ENCODE data around the gene ZDHHC3. TPM values are rescaled to one million over a fixed set of nuclear protein-coding genes. Genes with fewer than 3 reads are reported as not detected.

ZDHHC3 gene
- total RNA-seq, 2 donors from 2014 or later, result 64.6 to 91.7 TPM

DNA sequence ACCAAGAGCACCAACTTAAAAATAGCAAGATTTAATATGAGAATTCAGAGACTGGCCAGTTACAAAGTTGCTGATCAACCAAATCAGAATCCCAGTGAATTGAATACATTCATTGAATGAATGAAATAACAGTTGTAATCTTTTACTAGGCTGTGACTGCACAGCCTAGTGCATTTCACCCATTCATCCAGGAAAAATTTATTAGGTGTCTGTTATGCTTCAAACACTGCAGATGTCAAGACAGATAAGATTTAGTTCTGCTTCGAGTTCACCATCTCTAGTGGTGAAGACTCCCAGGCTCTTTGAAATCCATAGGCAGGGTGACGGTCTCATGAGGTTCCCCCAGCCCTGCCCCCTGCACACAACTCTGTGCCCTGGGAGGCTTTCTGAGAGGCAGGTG, 72.7 kb downstream of the ZDHHC3 start:
- intact Hi-C loops (cut with DNase I), result no loop called here
- no peaks in the 10 kb centered on the region for H3K27me3 ChIP-seq (replicated peaks; ENCODE audit: insufficient read depth)
- 17% methylated on average over 2 of the region's 2 CpGs for WGBS

DNA sequence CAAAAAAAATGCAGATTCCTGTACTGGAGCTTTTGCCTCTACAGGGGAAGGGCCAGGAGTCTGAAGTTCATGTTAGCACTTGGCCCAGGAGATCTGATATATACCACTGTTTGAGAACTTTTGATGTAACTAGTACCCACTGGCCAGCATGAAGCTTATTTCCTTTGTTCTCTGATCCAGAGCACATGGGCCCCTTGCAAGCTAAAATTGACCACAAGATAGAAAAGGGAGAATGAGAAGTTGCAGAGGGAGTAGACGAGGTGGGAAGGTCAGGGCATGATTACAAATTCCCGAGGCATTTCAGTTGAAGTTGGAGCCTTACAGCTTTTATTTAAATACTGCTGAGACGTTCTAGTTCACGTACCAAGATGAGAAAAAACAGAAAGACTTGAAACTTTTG, 73.3 kb downstream of the ZDHHC3 start:
- Histone ChIP-seq H3K4me1 (replicated peaks) (no peaks in the 10 kb centered on the region), H3K4me3 (no peak overlapping the region), H3K9me3 (no peaks in the 10 kb centered on the region), H3K36me3 (no peaks in the 10 kb centered on the region), H3K27ac (no peak overlapping the region), H3K27me3 (replicated peaks; ENCODE audit: insufficient read depth) (no peaks in the 10 kb centered on the region)
- TF ChIP-seq POLR2AphosphoS5 (IDR thresholded peaks at IDR 0.05) (no peak), POLR2A (IDR thresholded peaks at IDR 0.05) (no peak)
- TF ChIP-seq, protein P1, sequence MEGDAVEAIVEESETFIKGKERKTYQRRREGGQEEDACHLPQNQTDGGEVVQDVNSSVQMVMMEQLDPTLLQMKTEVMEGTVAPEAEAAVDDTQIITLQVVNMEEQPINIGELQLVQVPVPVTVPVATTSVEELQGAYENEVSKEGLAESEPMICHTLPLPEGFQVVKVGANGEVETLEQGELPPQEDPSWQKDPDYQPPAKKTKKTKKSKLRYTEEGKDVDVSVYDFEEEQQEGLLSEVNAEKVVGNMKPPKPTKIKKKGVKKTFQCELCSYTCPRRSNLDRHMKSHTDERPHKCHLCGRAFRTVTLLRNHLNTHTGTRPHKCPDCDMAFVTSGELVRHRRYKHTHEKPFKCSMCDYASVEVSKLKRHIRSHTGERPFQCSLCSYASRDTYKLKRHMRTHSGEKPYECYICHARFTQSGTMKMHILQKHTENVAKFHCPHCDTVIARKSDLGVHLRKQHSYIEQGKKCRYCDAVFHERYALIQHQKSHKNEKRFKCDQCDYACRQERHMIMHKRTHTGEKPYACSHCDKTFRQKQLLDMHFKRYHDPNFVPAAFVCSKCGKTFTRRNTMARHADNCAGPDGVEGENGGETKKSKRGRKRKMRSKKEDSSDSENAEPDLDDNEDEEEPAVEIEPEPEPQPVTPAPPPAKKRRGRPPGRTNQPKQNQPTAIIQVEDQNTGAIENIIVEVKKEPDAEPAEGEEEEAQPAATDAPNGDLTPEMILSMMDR (IDR thresholded peaks at IDR 0.05), result no peak
- intact Hi-C loops (cut with DNase I), result no loop called here
- WGBS, result 67% methylated on average over 4 of the region's 4 CpGs
- DNase-seq (ENCODE audit: low spot score), result no peak

More for the DNA sequence above, 72.7 kb downstream of the ZDHHC3 start:
- no peaks in the 10 kb centered on the region for H3K36me3 ChIP-seq
- TF ChIP-seq POLR2AphosphoS5 (IDR thresholded peaks at IDR 0.05) (no peak), POLR2A (IDR thresholded peaks at IDR 0.05) (no peak)
- TF ChIP-seq, protein P1 (IDR thresholded peaks at IDR 0.05), result no peak
- no peak overlapping the region for H3K4me3 ChIP-seq
- H3K27ac ChIP-seq, result no peak overlapping the region
- H3K4me1 ChIP-seq (replicated peaks), result no peaks in the 10 kb centered on the region
- no peaks in the 10 kb centered on the region for H3K9me3 ChIP-seq
- DNase-seq (ENCODE audit: low spot score), result no peak

DNA sequence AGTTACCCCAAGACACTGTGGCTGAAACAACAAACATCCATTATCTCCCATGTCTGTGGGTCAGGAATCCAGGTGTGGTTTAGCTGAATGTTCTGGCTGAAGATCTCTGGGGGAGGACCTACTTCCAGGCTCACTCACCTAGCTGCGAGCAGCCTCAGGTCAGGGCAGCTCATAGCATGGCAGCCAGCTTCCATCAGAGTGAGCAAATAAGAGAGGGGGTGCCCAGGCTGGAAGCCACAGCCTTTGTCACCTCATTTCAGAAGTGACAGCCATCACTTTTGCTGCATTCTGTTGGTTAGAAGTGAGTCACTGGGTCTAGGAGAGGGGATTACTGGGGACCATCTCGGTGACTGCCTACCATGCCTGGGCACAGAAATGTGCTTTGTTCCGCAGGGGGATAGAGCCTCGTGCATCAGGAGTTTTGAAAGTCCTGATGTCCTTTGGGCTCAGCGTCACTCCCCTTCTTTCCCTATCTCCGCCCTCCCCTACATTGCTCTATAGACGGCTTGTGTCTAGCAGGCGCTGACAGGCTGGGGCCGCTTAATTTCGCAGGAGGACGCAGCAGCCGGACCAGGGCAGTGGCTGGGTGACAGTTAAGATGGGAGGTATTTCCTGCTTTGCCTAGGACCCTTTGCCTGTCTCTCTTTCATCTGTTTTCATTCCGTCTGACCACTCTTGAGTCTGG, 76.1 kb downstream of the ZDHHC3 start:
- intact Hi-C loops (cut with DNase I), result no loop called here
- Histone ChIP-seq H3K9me3 (no peaks in the 10 kb centered on the region), H3K36me3 (no peaks in the 10 kb centered on the region), H3K27ac (no peak overlapping the region), H3K27me3 (replicated peaks; ENCODE audit: insufficient read depth) (no peaks in the 10 kb centered on the region), H3K4me3 (no peak overlapping the region), H3K4me1 (replicated peaks) (no peaks in the 10 kb centered on the region)
- 53% methylated on average over 13 of the region's 13 CpGs for WGBS
- TF ChIP-seq, protein P1 (IDR thresholded peaks at IDR 0.05), result no peak
- no peak for TF ChIP-seq POLR2AphosphoS5 (IDR thresholded peaks at IDR 0.05)
- TF ChIP-seq POLR2A (IDR thresholded peaks at IDR 0.05), result no peak
- DNase-seq (ENCODE audit: low spot score), result no peak

DNA sequence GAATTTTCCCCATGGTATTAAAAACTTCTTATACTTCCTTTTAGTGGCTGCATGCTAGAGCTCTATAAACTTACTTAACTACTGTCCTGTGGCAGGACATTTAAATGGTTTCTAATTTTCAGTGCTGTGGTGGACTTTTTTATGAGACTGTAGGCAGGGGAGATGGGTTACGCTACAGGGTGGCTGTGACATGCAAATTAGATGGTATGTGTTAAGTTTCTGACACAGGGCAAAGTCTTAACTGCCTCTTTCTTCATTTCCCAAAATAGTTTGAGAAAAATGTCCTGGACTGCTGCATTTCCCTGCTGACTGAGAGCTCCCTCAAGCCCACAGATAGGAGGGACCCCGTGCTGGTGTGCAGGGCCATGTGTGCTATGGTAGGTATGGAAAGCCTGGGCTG, 79.5 kb downstream of the ZDHHC3 start:
- H3K27ac ChIP-seq, result no peak overlapping the region
- TF ChIP-seq, protein P1 (IDR thresholded peaks at IDR 0.05), result no peak
- TF ChIP-seq POLR2A (IDR thresholded peaks at IDR 0.05), result no peak
- no peak for TF ChIP-seq POLR2AphosphoS5 (IDR thresholded peaks at IDR 0.05)
- H3K4me3 ChIP-seq, result no peak overlapping the region
- intact Hi-C loops (cut with DNase I), result no loop called here
- H3K4me1 ChIP-seq (replicated peaks), result no peaks in the 10 kb centered on the region
- WGBS, result 69% methylated on average over 2 of the region's 2 CpGs
- H3K36me3 ChIP-seq, result no peaks in the 10 kb centered on the region
- no peaks in the 10 kb centered on the region for H3K27me3 ChIP-seq (replicated peaks; ENCODE audit: insufficient read depth)
- DNase-seq (ENCODE audit: low spot score), result no peak
- no peaks in the 10 kb centered on the region for H3K9me3 ChIP-seq

DNA sequence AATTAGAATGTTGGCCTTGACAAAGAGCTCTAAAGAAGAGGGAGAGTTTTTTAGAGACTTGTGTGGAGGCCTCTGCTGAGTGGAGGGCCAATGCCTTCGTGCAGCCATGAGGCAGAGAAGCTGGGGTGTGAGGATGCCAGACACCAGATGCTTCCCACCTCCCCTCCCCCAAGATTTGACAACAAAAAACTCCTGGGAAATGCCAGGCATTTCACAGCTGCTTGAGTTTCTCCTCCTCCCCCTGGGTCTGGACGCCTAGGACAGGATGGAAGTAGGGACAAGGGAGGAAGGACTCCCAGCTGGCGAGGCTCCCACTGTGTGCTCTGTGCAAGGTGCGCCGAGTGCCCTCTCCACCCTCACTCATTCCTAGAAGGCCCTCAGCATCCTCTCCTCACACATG, 81.5 kb downstream of the ZDHHC3 start:
- no peak overlapping the region for H3K4me3 ChIP-seq
- H3K4me1 ChIP-seq (replicated peaks), result no peaks in the 10 kb centered on the region
- intact Hi-C loops (cut with DNase I), result no loop called here
- no peaks in the 10 kb centered on the region for H3K36me3 ChIP-seq
- WGBS, result 56% methylated on average over 5 of the region's 5 CpGs
- no peaks in the 10 kb centered on the region for H3K9me3 ChIP-seq
- H3K27me3 ChIP-seq (replicated peaks; ENCODE audit: insufficient read depth), result no peaks in the 10 kb centered on the region
- H3K27ac ChIP-seq, result no peak overlapping the region
- no peak for DNase-seq (ENCODE audit: low spot score)
- TF ChIP-seq POLR2AphosphoS5 (IDR thresholded peaks at IDR 0.05), result no peak
- no peak for TF ChIP-seq POLR2A (IDR thresholded peaks at IDR 0.05)
- TF ChIP-seq, protein P1 (IDR thresholded peaks at IDR 0.05), result no peak
